Measurements from ENCODE around the gene PLAU. TPM values are rescaled to one million over a fixed set of nuclear protein-coding genes. Genes with fewer than 3 reads are reported as not detected.
"Not testable (repeated sequence)": the region's sequence is repeated elsewhere in the genome, so short reads cannot be mapped to it uniquely, and the experiment has no call there.

PLAU gene
- total RNA-seq, 1 donor from 2014 or later: 90.2 TPM

GRCh38 chr10:73887294-73888039 lies 23.5 kb upstream of the PLAU start:
- H3K4me2 ChIP-seq (ENCODE audit: low read length): peak overlapping the region; percentile 81
- peak overlapping the region; percentile 69 for H3K9ac ChIP-seq (ENCODE audit: low read length)
- no peaks in the 10 kb centered on the region for H3K36me3 Mint-ChIP-seq (ENCODE audit: low read depth, unreplicated experiment)

GRCh38 chr10:73888514-73888913 lies 22.4 kb upstream of the PLAU start:
- H2AFZ ChIP-seq (ENCODE audit: low read depth, low read length): no peak overlapping the region
- Mint-ChIP-seq H3K27me3 (ENCODE audit: low read depth, unreplicated experiment) (no peaks in the 10 kb centered on the region), H3K27ac (ENCODE audit: unreplicated experiment) (peak overlapping the region; percentile 60), H3K4me3 (ENCODE audit: unreplicated experiment) (no peak overlapping the region), H3K36me3 (ENCODE audit: low read depth, unreplicated experiment) (peaks cover 3% of the 10 kb centered on the region), H3K9me3 (ENCODE audit: unreplicated experiment) (no peaks in the 10 kb centered on the region), H3K4me1 (ENCODE audit: low read depth, unreplicated experiment) (peaks cover 48% of the 10 kb centered on the region)
- H3K9ac ChIP-seq (ENCODE audit: low read length): peak overlapping the region; percentile 5
- DNase-seq (ENCODE audit: low read depth) (no peak), FAIRE-seq (no peak)
- no peaks in the 10 kb centered on the region for H3K9me3 ChIP-seq (ENCODE audit: insufficient read depth, low read depth, low read length)
- no peaks in the 10 kb centered on the region for H3K36me3 ChIP-seq (ENCODE audit: insufficient read depth, low read length)
- H3K79me2 ChIP-seq (ENCODE audit: insufficient read depth, low read length): no peaks in the 10 kb centered on the region
- H3K4me1 ChIP-seq (ENCODE audit: insufficient read depth, low read length): peaks cover 46% of the 10 kb centered on the region
- H3K4me2 ChIP-seq (ENCODE audit: low read length): peak overlapping the region; percentile 81
- H3K27ac ChIP-seq (ENCODE audit: low read depth, low read length): peak overlapping the region; percentile 81
- H4K20me1 ChIP-seq (ENCODE audit: insufficient read depth, low read length): no peaks in the 10 kb centered on the region
- H3K27me3 ChIP-seq (ENCODE audit: insufficient read depth, low read length): peaks cover 2% of the 10 kb centered on the region
- no peak for TF ChIP-seq CTCF (IDR thresholded peaks at IDR 0.05; ENCODE audit: insufficient read depth, low read depth, low read length)
- TF ChIP-seq EZH2 (IDR thresholded peaks at IDR 0.05; ENCODE audit: insufficient read depth, low read length): no peak
- no peak overlapping the region for H3K4me3 ChIP-seq (ENCODE audit: insufficient read depth, low read depth, low read length)

More at GRCh38 chr10:73887294-73888039, 23.5 kb upstream of the PLAU start:
- peaks cover 38% of the 10 kb centered on the region for H3K4me1 Mint-ChIP-seq (ENCODE audit: low read depth, unreplicated experiment)
- peak overlapping the region; percentile 78 for H3K27ac Mint-ChIP-seq (ENCODE audit: unreplicated experiment)
- FAIRE-seq: no peak
- no peaks in the 10 kb centered on the region for H3K9me3 Mint-ChIP-seq (ENCODE audit: unreplicated experiment)
- DNase-seq (ENCODE audit: low read depth): peak; percentile 88
- peaks cover 2% of the 10 kb centered on the region for H3K27me3 ChIP-seq (ENCODE audit: insufficient read depth, low read length)
- no peaks in the 10 kb centered on the region for H3K27me3 Mint-ChIP-seq (ENCODE audit: low read depth, unreplicated experiment)
- peaks cover 35% of the 10 kb centered on the region for H3K4me1 ChIP-seq (ENCODE audit: insufficient read depth, low read length)
- H2AFZ ChIP-seq (ENCODE audit: low read depth, low read length): peak overlapping the region; percentile 26
- no peaks in the 10 kb centered on the region for H4K20me1 ChIP-seq (ENCODE audit: insufficient read depth, low read length)
- H3K79me2 ChIP-seq (ENCODE audit: insufficient read depth, low read length): no peaks in the 10 kb centered on the region
- no peaks in the 10 kb centered on the region for H3K36me3 ChIP-seq (ENCODE audit: insufficient read depth, low read length)
- H3K4me3 Mint-ChIP-seq (ENCODE audit: unreplicated experiment): peak overlapping the region; percentile 30
- H3K27ac ChIP-seq (ENCODE audit: low read depth, low read length): peak overlapping the region; percentile 81
- no peaks in the 10 kb centered on the region for H3K9me3 ChIP-seq (ENCODE audit: insufficient read depth, low read depth, low read length)
- TF ChIP-seq CTCF (IDR thresholded peaks at IDR 0.05; ENCODE audit: insufficient read depth, low read depth, low read length) (no peak), EZH2 (IDR thresholded peaks at IDR 0.05; ENCODE audit: insufficient read depth, low read length) (no peak)
- H3K4me3 ChIP-seq (ENCODE audit: insufficient read depth, low read depth, low read length): peak overlapping the region; percentile 32

DNA sequence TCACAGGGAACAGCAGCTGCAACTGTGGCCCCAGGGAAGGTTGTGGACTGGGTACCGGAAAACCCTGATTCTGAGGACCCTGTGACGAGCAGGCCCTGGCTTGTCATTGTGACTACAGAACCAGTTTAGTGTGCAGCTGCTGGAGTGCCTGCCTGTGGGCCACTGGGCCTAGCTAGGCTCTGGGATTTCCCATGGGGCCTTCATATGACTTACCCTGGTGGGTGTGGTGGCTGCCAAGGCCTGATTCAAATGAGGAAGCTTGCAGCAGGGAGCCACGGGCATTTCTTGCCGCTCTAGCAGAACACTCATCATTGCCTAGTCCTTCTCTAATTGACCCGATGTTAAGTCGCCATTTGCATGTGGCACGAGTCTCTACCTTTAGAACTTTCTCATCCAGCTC lies 21.9 kb upstream of the PLAU start:
- H3K4me1 Mint-ChIP-seq (ENCODE audit: low read depth, unreplicated experiment): peaks cover 49% of the 10 kb centered on the region
- FAIRE-seq: no peak
- TF ChIP-seq CTCF (IDR thresholded peaks at IDR 0.05; ENCODE audit: insufficient read depth, low read depth, low read length): no peak
- H3K9me3 Mint-ChIP-seq (ENCODE audit: unreplicated experiment): no peaks in the 10 kb centered on the region
- H3K4me3 Mint-ChIP-seq (ENCODE audit: unreplicated experiment): no peak overlapping the region
- H3K36me3 Mint-ChIP-seq (ENCODE audit: low read depth, unreplicated experiment): peaks cover 3% of the 10 kb centered on the region
- H3K27ac Mint-ChIP-seq (ENCODE audit: unreplicated experiment): peak overlapping the region; percentile 60
- Histone ChIP-seq H3K9ac (ENCODE audit: low read length) (peak overlapping the region; percentile 5), H2AFZ (ENCODE audit: low read depth, low read length) (peak overlapping the region; percentile 6), H3K9me3 (ENCODE audit: insufficient read depth, low read depth, low read length) (no peaks in the 10 kb centered on the region), H3K4me1 (ENCODE audit: insufficient read depth, low read length) (peaks cover 49% of the 10 kb centered on the region), H3K4me2 (ENCODE audit: low read length) (peak overlapping the region; percentile 81), H3K79me2 (ENCODE audit: insufficient read depth, low read length) (no peaks in the 10 kb centered on the region), H3K36me3 (ENCODE audit: insufficient read depth, low read length) (no peaks in the 10 kb centered on the region), H3K27me3 (ENCODE audit: insufficient read depth, low read length) (peaks cover 2% of the 10 kb centered on the region), H4K20me1 (ENCODE audit: insufficient read depth, low read length) (no peaks in the 10 kb centered on the region), H3K4me3 (ENCODE audit: insufficient read depth, low read depth, low read length) (no peak overlapping the region), H3K27ac (ENCODE audit: low read depth, low read length) (peak overlapping the region; percentile 81)
- H3K27me3 Mint-ChIP-seq (ENCODE audit: low read depth, unreplicated experiment): no peaks in the 10 kb centered on the region
- DNase-seq (ENCODE audit: low read depth): peak; percentile 90

DNA sequence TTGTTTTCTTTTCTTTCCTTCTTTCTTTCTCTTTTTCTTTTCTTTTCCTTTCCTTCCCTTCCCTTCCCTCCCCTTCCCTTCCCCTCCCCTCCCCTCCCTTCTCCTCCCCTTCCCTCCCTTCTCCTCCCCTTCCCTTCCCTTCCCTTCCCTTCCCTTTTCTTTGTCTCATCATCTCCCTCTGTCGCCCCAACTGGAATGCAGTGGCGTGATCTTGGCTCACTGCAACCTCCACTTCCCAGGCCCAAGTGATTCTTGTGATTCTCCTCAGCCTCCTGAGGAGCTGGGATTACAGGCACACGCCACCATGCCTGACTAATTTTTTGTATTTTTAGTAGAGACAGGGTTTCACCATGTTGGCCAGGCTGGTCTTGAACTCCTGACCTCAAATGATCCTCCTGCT lies 21.5 kb upstream of the PLAU start:
- not testable (repeated sequence) for H3K79me2 ChIP-seq (ENCODE audit: insufficient read depth, low read length); H3K4me3 Mint-ChIP-seq (ENCODE audit: unreplicated experiment); DNase-seq (ENCODE audit: low read depth); H4K20me1 ChIP-seq (ENCODE audit: insufficient read depth, low read length); H3K4me2 ChIP-seq (ENCODE audit: low read length); H3K36me3 ChIP-seq (ENCODE audit: insufficient read depth, low read length); H3K27ac ChIP-seq (ENCODE audit: low read depth, low read length); H3K4me3 ChIP-seq (ENCODE audit: insufficient read depth, low read depth, low read length); H3K27ac Mint-ChIP-seq (ENCODE audit: unreplicated experiment); FAIRE-seq; H3K9me3 Mint-ChIP-seq (ENCODE audit: unreplicated experiment); H3K27me3 ChIP-seq (ENCODE audit: insufficient read depth, low read length); H3K9ac ChIP-seq (ENCODE audit: low read length); H3K36me3 Mint-ChIP-seq (ENCODE audit: low read depth, unreplicated experiment); H3K9me3 ChIP-seq (ENCODE audit: insufficient read depth, low read depth, low read length); H3K27me3 Mint-ChIP-seq (ENCODE audit: low read depth, unreplicated experiment)
- Histone ChIP-seq H3K4me1 (ENCODE audit: insufficient read depth, low read length) (peaks cover 53% of the 10 kb centered on the region), H2AFZ (ENCODE audit: low read depth, low read length) (peak overlapping the region; percentile 6)
- peaks cover 52% of the 10 kb centered on the region for H3K4me1 Mint-ChIP-seq (ENCODE audit: low read depth, unreplicated experiment)
